Thoracic aorta (tissue), 2 donors: ENCODE data around the gene SSTR4. TPM values are rescaled to one million over a fixed set of nuclear protein-coding genes. Genes with fewer than 3 reads are reported as not detected.

Experiments used
- ATAC-seq: fragments of 150-250 bp; one replicate; pipeline ENCODE4 v1.8.0; 2017; ENCODE audit warnings: low read depth; ENCODE audit not compliant: insufficient number of reproducible peaks, low FRiP score
- DNase-seq: peaks from one replicate; pipeline ENCODE4 v3.0.0-alpha.2; 2020; ENCODE audit warnings: low spot score
- H3K27ac ChIP-seq, 2 donors: fragments of 200-600 bp; sonication (generic); 1 replicate in 1 of 2; 2 replicates in 1 of 2; pipeline ENCODE4 v1.5.1; 2016; ENCODE audit warnings: mild to moderate bottlenecking in 2 of 2, moderate library complexity in 2 of 2
- H3K27me3 ChIP-seq: fragments of 200-600 bp; sonication (generic); replicated peaks from 2 replicates; pipeline ENCODE4 v1.6.0; 2016; ENCODE audit warnings: mild to moderate bottlenecking; ENCODE audit not compliant: insufficient read depth
- H3K36me3 ChIP-seq: fragments of 200-600 bp; sonication (generic); one replicate; pipeline ENCODE4 v1.5.1; 2016
- H3K4me1 ChIP-seq, 2 donors: fragments of 200-600 bp; sonication (generic); 1 replicate in 1 of 2; 2 replicates in 1 of 2; pipeline versions ENCODE4 v1.5.1 to v1.6.0; 2016; ENCODE audit warnings: low read depth in 2 of 2, mild to moderate bottlenecking in 1 of 2; ENCODE audit not compliant: control insufficient read depth in 1 of 2
- H3K4me3 ChIP-seq: fragments of 200-600 bp; sonication (generic); 2 replicates; pipeline ENCODE4 v1.5.1; 2016; ENCODE audit warnings: mild to moderate bottlenecking
- H3K9me3 ChIP-seq: fragments of 200-600 bp; sonication (generic); 2 replicates; pipeline ENCODE4 v1.5.1; 2016
- CTCF ChIP-seq: fragments of 200-600 bp; sonication (generic); IDR thresholded peaks from one replicate; pipeline ENCODE4 v1.5.1; 2019; ENCODE audit warnings: antibody characterized with exemption
- total RNA-seq, 2 donors: library from RNA; depleted of rRNA; stranded (reverse); fragments of >200 nt; gene quantifications; one replicate each; pipeline versions ENCODE4 v1.1.0 to v1.2.3, GENCODE V29; 2016

Gene SSTR4
- total RNA-seq, 2 donors from 2014 or later, result not detected

GRCh38 chr20:23003881-23004460, 31.1 kb upstream of the SSTR4 start:
- no peak for DNase-seq
- TF ChIP-seq CTCF, result no peak
- no peaks in the 10 kb centered on the region for H3K9me3 ChIP-seq
- H3K36me3 ChIP-seq, result no peaks in the 10 kb centered on the region
- no peaks in the 10 kb centered on the region for H3K27me3 ChIP-seq
- H3K4me1 ChIP-seq, result no peaks in the 10 kb centered on the region
- no peak overlapping the region for H3K4me3 ChIP-seq
- H3K27ac ChIP-seq, result no peak overlapping the region
- no peak for ATAC-seq

- Histone ChIP-seq H3K27me3 (no peaks in the 10 kb centered on the region), H3K27ac (no peak overlapping the region), H3K36me3 (no peaks in the 10 kb centered on the region), H3K9me3 (no peaks in the 10 kb centered on the region), H3K4me1 (no peaks in the 10 kb centered on the region), H3K4me3 (no peak overlapping the region)
- no peak for DNase-seq
- no peak for ATAC-seq
- no peak for TF ChIP-seq CTCF
Measured at GRCh38 chr20:23005776-23006175, 29.3 kb upstream of the SSTR4 start.

GRCh38 chr20:23007462-23007861, 27.6 kb upstream of the SSTR4 start:
- H3K4me3 ChIP-seq, result no peak overlapping the region
- ATAC-seq (no peak), DNase-seq (no peak)
- no peaks in the 10 kb centered on the region for H3K4me1 ChIP-seq
- H3K9me3 ChIP-seq, result no peaks in the 10 kb centered on the region
- no peaks in the 10 kb centered on the region for H3K36me3 ChIP-seq
- H3K27me3 ChIP-seq, result no peaks in the 10 kb centered on the region
- no peak overlapping the region for H3K27ac ChIP-seq
- no peak for TF ChIP-seq CTCF

- Histone ChIP-seq H3K27me3 (no peaks in the 10 kb centered on the region), H3K9me3 (no peaks in the 10 kb centered on the region), H3K4me3 (no peak overlapping the region), H3K4me1 (no peaks in the 10 kb centered on the region), H3K27ac (no peak overlapping the region), H3K36me3 (no peaks in the 10 kb centered on the region)
- TF ChIP-seq CTCF, result no peak
- DNase-seq, result no peak
- no peak for ATAC-seq
Measured at GRCh38 chr20:23007886-23008655, 27.0 kb upstream of the SSTR4 start.

- no peak overlapping the region for H3K27ac ChIP-seq
- no peaks in the 10 kb centered on the region for H3K36me3 ChIP-seq
- ATAC-seq (no peak), DNase-seq (no peak)
- H3K9me3 ChIP-seq, result no peaks in the 10 kb centered on the region
- no peaks in the 10 kb centered on the region for H3K27me3 ChIP-seq
- H3K4me1 ChIP-seq, result no peaks in the 10 kb centered on the region
- TF ChIP-seq CTCF, result no peak
- H3K4me3 ChIP-seq, result no peak overlapping the region
Measured at GRCh38 chr20:23008667-23009066, 26.4 kb upstream of the SSTR4 start.
